Measurements from ENCODE around the gene RAPGEF3.

The RAPGEF3 gene

DNA sequence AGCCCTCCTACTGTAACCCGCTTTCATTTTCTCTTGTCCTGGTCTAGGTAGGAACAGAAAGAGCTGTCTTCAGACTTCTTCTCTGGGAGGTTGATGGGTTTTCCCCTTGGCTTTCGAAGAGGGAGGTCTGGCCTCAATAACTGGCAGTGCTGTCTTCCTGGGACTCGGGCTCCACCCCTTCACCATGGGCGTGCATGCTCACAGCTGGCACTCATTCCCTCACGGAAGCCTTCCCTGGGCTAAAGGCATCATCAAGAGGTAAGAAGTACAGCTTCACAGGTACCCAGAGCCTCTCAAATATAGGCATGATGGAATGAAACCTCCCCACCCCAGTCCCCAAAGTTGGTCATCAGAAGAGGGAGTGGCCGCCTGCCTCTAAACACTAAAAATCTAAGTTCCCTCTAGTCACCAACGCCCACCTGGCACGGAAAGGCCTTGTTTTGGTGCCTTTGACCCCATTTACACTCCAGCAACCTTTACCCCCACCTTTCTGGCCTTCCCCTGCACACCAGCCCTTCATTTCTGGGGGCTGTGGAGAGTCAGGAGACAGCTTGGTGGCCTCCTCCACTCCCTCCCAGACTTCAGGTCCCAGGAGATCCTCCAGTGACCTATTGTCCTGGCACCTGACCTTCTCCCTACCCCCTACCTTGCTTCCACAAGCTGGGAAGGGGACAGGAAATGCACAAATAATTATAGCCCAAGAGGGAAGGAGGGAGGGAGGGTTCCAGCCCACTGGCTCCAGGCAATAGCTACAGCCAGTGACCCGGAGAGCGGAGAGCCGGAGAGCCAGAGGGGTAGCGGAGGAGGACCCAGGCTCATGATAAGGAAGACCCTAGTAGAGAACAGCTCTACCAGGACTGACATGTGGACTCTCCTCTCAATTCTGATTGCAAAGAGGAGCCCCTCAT lies 2.8 kb downstream of the RAPGEF3 start:
- DNase-seq = peak; percentile 59

DNA sequence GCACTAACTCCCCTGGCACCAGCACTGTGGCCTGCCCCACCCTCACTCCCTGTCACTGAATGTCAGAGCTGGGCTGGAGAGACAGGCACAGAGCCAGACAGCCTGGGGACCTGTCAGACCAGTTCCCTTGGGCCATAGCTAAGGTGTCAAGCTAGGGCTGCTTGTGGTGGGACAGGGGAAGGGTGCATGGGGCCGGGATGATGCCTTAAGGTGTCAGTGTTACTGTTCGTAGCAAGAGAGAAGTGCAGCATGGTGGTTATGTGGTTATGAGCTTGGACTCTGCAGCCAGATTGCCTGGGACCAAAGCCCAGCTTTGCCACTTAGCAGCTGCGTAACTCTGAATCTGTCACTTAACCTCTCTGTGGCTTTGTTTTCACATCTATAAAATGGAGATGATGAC lies 3.8 kb downstream of the RAPGEF3 start:
- no peak for DNase-seq

DNA sequence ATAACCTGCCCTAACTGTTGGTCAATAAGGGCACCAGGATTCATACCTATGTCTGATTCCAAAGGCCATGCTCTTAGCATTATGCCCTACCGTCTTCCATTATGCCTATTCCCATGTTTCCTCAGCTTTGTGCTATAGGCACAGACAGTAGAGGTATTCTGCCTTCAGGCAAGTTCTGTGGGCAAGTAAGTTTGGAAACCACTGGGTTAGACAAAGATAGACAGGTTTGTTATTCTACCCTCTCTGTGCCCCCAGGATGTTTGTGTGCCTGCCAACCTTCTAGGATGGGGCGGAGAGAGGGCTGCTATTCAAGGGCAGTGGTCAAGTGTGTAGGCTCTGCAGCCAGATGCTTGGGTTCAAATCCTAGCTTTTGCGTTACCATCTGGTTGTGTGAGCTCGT lies 4.6 kb downstream of the RAPGEF3 start:
- DNase-seq = no peak

DNA sequence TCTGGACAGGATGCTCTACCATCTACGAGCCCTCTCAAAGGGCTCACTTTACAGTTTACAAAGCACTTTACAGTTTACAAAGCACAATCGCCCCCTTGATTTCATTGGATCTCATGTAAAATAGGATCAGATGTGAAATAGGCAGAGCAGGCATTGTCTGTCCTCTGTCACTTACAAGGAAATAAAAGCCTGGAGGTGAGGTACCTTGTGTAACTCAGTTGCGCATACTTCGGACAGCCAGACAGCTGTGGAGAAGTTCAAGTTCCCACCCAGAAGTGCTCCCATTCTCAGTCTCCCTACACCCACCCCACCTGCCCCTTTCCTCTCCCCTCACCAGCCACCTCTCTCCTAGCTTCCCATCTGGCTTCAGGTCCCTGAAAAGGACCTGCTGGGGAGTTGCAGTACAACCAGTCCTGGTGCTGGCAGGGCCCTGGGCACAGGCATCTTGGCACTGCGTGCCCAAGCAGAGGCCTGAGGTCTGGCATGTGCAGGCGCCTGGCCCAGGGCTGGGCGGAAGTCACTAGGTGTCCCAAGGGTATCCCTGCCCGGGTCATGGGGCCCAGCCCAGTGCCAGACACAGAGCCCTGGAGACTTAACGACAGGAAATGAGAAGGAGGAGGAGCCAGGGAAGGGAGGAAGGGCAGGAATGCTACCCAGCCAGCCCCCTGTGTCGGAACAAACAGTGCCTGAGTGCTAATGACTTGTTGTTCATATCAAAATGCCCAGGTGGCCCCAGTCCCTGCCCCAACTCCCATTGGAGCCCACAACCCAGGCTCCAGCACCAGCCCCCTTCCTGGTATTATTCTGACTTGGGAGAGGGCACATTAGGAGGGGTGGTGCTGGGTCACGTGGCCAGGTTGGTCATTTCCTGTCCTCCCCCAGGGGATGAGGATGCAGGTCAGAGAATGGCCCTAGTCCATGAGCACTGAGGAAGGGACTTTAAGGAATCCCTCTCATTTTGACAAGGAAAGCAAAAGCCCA lies 5.4 kb downstream of the RAPGEF3 start:
- DNase-seq = no peak

DNA sequence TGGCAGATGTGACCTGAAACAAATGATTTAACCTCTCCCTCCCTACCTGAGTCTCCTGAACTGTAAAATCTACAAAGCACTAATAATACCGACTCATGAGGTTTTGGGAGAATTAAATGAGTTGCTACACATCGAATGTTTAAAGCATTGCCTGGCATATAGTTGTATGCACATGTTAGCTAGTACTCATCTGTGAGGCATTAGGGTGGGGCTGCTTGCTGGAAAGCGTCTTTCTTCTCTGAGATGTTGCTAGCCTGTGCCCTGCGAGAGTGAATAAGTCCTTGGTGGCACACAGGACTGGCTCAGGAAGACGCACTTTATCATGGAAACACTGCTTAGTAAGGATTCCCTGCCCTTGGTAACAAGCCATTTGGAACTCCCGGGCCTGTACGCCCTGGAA lies 6.1 kb downstream of the RAPGEF3 start:
- no peak for DNase-seq

DNA sequence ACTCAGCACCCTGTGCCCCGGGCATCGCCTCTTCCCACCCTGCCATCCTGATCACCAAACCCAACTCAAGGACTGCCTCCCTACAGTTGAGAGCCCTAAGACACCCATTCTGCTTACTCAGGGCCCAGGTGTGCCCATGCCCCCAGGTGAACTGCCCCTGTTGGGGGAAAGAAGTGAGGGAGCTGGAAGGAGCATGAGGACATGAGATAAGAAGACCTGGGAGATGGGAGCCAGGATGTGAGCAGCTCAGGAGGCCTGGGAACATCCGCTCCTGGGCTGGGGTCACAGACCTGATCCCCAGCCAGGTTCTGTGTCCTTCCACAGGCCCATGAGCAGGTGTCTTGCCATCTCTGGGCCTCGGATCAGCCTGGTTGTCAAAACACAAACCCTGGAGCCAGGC lies 6.6 kb downstream of the RAPGEF3 start:
- DNase-seq = no peak

DNA sequence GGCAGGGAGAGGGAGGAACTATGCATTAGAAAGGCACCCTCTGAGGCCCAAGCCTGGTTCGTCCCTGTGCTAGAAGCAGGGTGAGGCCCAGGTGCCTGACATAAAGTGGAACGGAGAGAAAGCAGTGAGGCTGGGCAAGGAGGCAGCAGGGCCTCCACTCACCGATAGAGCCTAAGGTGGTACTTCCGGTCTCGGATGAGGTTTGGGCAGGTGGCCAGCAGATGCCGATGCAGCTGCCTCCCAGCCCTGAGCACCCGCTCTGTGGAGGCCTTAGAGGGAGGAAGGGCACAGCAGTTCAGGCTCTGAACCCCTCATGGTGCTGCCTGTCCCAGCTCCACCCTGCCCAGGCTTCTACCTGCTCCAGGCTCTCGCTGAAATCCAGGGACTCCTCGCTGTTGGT lies 7.1 kb downstream of the RAPGEF3 start:
- DNase-seq = no peak

DNA sequence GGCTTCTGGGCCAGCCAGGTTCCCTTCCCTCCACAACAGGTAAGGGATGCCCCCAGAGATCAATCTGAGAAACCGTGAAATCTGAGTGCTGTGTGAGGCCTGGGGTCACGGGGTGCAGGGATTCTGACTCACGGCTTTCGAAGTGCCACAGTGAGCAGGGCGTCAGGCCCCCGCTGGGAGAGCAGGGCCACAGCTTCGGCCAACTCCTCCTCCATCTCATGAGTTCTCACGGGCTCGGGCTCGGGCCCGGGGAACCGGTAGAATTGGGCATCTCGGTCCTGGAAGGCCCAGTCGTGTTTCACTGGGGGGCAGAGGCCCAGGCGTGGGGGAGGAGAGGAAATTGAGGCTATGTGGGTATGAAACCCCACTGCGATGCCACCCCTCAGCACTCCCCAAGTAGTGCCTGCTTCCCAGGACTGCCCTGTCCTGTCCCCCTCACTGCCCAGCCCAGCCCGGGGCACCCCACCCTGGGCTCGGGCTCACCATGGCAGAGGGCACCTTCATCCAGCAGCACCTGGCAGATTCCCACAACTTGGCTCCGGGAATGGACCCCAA lies 7.7 kb downstream of the RAPGEF3 start:
- no peak for DNase-seq

DNA sequence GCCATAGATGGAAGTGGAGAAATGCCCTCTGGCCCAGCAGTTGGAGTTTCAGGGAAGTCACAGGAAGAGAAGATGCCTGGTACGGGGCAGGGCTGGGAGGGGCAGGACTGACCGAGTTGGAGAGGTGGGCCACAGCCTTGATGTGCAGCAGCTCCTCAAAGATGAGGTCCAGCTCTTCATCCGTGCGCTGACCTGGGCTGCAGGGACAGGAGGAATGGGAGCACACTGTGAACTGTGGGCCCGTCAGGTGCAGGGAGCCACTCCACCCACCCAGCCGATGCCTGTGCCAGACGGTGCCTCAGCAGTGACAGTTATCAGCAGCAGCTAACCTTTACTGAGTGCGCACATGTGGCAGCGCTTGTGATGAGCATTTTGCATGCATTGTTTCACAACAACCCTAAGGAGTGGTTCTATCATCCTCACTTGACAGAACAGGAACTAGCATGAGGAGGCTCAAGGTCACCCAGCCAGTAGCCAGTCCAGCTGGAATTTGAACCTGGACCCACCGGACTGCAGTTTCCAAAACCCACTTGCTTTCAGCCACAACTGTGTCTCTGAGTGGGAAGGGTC lies 8.4 kb downstream of the RAPGEF3 start:
- DNase-seq = no peak

DNA sequence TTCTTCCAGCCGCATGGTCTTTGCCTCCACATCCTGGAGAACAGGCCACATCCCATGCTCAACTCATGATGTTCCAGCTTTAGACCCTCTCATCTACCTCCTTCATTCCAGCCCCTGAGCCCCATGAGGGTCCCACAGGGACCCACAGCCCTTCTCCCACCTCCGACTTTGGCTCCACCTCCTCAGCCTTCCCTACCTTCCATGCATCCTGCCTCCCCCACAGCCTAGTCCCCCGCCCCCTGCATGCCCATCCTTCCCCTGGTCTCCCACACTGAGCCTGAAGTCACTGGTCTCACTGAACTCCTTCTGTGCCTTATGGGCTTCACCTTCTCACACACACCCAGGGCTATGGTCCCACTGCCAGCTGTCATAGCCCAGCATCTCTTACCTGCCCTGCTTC lies 9.8 kb downstream of the RAPGEF3 start:
- DNase-seq = no peak

DNA sequence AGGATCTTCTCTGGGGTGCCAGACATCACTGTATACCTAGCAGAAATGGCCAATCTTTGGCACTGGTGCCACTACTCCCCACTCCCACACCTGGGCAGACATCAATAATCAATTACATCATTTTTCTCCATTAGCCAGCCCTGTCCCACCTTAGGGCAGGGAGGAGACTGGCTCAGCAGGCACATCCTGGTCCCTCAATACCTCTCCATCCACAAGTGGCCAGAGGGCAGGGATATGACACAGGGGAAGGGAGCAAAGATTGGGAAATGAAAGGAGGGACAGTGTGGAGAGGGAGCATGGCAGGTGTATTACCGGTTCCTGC lies 10.2 kb downstream of the RAPGEF3 start:
- no peak for DNase-seq

DNA sequence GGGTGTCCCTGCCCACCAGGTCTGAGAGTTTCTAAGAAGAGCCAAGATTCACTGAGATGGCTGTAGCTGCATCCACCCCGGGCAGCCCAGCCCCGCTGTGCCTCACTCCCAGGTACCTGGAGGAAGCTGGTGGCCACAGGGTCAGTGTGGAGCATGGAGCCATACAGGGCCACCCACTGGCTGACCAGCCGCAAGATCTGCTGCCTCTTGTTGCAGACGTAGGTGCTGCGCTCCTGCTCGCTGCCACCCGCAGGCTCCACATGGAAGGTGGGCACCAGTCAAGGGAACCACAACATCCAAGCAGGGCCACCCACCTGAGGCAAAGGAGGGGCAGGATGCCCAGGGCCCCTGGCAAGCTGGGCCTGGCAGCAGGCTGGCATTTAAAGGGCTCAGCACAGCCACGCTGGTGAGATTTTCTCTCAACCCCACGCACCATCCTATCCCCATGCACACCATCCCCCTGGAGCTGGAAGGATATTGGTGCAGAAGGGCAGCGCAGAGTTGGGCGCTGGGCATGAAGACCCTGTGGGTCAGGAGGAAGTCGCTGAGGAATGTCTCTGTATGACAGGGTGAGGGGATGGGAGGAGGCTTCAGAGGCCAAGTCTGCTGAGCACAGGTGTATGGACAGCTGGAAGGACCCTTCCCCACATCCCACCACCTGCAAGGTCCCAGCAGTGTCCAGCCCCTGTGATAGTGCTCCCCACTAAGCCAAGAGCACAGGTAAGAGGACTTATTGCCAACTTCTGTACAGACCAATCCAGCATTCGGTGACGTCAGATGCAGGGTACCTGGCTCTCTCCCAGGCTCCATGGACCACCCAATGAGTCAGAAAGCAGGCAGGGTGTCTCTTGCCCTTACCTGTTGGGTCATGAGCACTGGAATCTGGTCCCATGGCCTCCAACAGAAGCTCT lies 10.8 kb downstream of the RAPGEF3 start:
- no peak for DNase-seq

DNA sequence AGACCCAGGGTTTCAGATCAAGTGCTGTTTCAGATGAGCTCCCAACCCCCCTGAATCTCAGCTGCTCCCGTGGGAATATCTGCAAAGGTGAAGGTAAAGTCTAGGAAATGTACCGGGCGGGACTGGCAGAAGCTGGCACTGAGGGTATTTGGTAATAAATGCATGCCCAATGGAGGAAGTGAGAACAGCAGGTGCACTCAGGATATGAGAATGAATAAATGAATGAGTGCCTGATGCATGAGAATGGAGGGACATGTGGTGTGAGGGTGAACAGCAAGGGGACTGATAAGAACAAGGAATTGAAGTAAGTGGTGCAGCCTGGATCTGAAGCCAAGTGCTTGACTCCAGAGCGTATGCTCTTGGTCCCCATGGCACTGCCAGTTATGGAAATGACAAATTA lies 11.6 kb downstream of the RAPGEF3 start:
- no peak for DNase-seq

DNA sequence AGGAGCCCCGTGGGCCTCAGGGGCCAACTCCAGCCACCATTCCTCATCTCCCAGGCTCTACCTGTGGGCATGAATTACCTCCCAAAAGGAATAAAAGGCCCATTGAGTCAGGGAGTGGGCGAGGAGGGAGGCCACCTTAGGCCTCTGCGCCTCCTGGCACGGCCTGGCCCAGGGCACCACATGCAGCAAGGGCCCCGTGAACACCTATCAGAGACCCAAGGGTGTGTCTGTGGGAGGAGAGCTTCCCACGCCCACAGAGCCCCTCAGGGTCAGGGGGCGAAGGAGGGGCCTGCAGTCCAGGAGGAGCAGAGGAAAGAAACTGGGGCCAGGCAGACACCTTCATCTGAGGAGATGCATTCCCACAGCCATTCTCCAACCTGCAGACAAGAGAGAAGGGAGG lies 12.2 kb downstream of the RAPGEF3 start:
- DNase-seq = no peak

DNA sequence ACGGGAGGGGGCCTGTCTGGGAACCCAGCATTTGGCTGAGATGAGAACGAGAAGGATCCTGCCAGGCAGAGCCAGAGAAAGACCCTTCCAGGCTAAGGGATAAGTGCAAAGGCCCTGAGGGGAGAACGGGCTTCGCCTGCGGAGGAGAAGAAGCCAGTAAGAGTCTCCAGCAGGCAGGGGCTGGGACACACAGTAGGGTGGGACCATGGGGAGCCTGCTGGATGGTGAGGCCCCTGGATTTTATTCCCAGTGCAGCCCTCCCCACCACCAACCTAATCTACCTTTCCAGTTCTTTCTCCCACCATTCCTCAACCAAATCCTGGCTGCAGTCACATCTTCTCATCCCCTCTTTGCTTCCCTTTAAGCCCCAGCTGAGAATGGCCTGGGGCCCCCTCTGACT lies 12.6 kb downstream of the RAPGEF3 start:
- no peak for DNase-seq

DNA sequence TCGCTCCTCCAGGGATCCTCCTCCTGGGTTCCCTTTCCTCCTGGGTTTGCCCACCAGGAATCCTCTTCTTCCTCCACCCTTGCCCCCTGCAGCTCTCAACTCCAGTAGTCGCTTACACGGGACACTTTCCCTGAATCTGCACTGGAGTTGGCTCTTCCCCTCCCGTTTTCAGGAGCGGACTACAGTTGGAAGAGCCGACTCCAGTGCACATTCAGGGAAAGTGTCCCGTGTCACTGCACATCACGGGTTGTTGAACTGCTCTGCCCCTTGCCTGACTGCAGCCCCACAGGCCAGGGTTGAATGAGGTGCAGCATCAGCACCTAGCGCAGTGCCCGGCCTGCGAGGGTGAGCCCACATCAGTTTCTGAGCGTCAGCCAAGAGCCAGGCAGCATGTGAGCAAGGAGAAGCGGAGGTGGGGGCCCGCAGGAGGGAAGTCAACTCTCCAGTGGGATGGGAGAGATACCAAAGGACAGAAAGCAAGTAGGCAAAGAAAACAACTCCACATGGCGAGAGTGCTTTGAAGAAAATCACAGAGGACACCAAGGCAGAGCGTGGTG lies 13.1 kb downstream of the RAPGEF3 start:
- DNase-seq = no peak

DNA sequence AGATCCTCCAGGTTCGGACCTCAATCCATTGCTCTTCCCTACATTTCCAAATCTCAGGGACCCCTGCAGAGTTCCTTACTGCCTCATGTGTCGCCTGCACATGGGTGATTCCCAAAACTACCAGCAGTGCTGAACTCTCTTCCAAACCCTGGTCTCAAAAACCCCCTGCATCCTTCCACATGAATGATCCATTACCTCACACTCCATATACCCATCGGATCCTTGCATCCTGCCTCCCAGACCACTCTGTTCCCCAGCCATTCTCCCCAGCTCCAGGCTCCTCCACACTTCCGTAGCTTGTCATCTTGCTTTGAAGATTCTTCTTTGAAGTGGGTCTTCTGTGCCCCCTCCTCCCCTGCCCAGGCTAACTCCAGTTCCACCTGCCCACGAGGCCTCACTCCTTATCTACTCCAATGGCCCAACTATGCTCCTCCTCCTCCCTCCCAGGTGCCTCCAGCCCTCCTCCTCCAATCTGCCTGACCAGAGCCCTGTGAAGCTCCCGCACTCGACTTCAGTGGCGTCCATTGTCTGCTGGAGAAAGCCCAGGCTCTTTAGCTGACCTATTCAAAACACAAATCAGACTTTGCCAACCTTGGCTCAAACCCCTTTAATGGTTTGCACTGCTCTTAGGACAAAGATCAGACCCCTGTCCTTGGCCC lies 13.8 kb downstream of the RAPGEF3 start:
- no peak for DNase-seq

DNA sequence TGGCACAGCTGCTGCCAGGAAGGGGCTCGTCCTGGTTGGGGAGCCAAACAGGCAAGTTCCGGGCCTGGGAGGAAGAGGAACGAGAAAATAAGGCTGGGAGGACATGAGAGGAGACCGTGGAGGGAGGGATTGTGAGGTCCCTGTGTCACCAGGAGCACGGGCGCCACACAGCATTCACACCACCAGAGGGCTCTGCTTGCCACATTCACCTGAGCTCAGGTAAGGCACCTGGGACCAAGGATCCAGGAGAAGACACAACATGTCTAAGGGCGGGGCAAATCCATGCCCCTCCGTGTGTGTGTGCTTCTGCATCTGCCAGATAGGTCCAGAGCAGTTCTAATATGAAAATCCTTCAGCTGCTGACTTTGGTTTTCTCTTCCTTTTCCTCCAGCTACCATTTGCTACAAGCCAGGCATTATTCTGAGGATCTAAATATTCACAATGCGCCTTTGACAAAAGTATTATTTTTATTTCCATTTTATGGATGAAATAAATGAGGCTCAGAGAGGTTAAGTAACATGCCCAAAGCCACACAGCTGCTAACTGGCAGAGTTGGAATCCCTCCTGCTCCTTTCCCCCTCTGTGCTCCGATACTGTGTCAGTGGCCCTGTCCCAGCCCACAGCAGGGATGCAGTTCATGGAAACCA lies 14.6 kb downstream of the RAPGEF3 start:
- peak; percentile 39 for DNase-seq

DNA sequence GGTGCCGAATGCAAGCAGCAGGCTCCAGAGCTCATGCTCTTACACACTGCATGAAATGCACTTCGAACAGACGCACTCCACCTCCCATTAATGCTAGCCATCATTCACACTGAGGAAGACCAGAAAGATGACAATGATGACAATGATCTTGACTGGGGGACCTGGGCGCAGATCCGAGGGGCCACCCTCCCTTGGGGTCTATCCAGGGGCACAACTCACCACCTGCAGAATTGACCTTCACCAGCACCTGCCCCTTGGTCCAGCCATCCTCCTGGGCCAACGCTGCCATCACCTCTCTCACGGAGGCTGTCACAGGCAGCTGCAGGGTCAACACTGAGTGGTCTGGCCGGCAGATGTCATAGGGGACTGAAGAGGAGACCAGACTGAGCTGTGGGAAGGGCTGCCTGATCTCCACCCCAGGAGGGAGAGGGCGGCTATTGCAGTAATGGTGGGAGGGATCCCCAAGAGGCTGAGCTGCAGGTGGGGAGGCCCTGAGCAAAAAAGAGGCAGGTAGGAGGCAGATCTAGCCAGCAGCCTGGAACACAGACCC lies 15.3 kb downstream of the RAPGEF3 start:
- DNase-seq = no peak

DNA sequence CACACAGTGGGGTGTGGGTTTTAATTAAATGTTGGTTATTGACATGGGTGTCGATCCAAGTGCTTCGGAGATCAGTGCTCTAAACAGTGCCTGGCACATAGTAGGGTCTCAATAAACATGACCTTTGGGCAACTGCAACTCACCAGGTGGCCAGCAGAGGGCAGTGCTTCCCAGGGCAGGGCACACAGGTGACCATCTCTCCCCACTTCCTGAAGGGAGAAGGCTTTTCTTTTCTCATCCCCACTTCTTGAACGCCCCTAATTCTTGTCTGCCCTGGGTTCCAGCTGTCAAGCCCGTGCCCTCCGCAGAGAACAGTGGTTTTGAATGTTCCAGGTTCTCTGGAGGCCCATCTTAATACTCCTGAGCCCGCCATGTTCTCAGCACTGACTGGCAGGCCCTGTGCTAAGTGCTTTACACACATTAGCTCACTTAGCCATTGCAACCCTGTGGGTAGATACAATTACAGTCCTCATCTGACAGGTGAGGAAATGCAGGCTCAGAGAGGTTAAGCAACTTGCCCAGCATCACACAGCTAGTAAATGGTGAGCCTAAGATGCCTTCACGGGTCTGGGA lies 16.3 kb downstream of the RAPGEF3 start:
- DNase-seq = peak; percentile 55

All from stimulated activated naive CD4-positive, alpha-beta T cell treated with Interleukin-2 at 50 U/mL for 16 hours (primary cell).